ENCODE results near the gene POC1B.

The POC1B gene

DNA sequence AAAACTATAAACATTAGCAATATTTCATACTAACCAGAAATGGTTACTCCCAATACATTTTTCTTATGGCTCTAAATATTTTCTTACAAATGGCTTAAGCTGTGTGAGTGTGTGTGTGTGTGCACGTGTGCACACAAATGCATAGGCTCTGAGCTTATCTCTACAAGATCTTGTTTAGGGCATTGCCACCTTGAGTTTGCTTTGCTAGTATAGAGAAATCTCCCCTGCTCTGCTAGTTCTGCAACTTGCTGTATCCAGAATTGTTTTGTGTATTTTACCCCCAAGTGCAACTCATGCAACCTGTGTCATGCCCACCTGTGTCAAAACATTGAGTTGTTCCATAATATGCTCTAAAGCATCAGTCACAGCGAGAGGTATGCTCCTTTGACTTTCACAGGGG is 101.0 kb downstream of the POC1B start:
- no peaks in the 10 kb centered on the region for H3K9me3 ChIP-seq (ENCODE audit: control insufficient read depth, low read depth, low read length)
- H3K27ac ChIP-seq (ENCODE audit: low read length): no peak overlapping the region
- no peaks in the 10 kb centered on the region for H3K27me3 ChIP-seq (ENCODE audit: control insufficient read depth, insufficient read depth, low read length)
- no peaks in the 10 kb centered on the region for H3K4me1 ChIP-seq (ENCODE audit: control insufficient read depth, low read depth, low read length)
- no peaks in the 10 kb centered on the region for H3K36me3 ChIP-seq (ENCODE audit: control insufficient read depth, low read depth, low read length)
- no peak overlapping the region for H3K4me3 ChIP-seq (ENCODE audit: low read length)
- H3K9ac ChIP-seq (ENCODE audit: low read length): no peak overlapping the region

DNA sequence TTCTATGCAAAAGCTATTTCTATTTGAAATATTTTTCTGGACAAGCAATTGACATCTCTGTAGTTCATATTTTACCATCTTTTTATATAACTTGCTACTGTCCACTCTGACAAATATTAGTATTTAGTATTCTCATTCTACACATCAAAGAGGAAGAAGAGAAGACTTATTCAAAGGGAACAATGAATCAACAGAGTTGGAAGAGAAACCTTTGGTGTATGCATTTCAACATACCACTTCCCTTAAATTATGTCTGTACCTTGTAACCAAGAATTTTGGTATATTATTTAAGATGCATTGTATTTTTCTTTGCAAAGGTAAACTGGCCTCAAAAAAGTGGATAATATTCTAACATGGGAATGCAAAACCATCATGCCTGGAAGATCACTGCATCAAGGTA is 101.5 kb downstream of the POC1B start:
- no peaks in the 10 kb centered on the region for H3K27me3 ChIP-seq (ENCODE audit: control insufficient read depth, insufficient read depth, low read length)
- no peaks in the 10 kb centered on the region for H3K4me1 ChIP-seq (ENCODE audit: control insufficient read depth, low read depth, low read length)
- H3K27ac ChIP-seq (ENCODE audit: low read length): no peak overlapping the region
- H3K4me3 ChIP-seq (ENCODE audit: low read length): no peak overlapping the region
- H3K36me3 ChIP-seq (ENCODE audit: control insufficient read depth, low read depth, low read length): no peaks in the 10 kb centered on the region
- H3K9me3 ChIP-seq (ENCODE audit: control insufficient read depth, low read depth, low read length): no peaks in the 10 kb centered on the region
- H3K9ac ChIP-seq (ENCODE audit: low read length): no peak overlapping the region

DNA sequence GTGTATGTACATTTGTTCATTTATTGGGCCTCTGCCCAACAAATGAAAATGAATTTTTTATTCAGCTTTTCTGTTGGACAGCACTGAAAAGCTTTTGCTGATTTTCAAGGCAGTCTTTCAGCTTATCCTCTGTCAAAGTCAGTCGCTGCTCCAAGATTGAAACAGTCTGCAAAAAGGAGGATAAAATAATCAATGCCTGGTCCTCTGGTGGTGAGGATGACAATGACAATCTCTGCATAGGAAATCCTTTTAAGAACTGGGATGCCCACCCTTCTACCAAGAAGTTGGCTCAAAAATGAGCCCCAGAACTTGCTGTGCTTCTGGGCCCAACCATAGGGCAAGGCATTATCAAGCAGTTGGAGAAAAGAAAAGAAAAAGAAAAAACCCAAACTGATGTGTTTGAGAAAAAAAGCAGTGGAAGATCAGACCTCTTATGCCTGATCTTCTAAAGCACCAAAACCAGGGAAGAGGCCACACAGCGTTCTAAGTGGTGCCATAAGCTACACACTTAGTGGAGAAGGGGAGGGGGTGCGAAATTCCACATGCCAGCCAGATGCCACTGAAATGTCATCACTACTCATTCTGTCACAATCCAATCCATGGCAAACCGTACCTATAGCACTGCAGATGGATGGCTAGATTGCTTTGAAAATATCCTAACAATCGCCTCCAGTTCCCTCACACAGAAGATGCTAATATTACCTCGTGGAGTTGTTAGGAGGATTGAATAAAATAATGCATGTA is 104.6 kb downstream of the POC1B start:
- H3K27ac ChIP-seq (ENCODE audit: low read length): no peak overlapping the region
- H3K4me3 ChIP-seq (ENCODE audit: low read length): no peak overlapping the region
- no peaks in the 10 kb centered on the region for H3K9me3 ChIP-seq (ENCODE audit: control insufficient read depth, low read depth, low read length)
- H3K9ac ChIP-seq (ENCODE audit: low read length): no peak overlapping the region
- H3K36me3 ChIP-seq (ENCODE audit: control insufficient read depth, low read depth, low read length): no peaks in the 10 kb centered on the region
- H3K4me1 ChIP-seq (ENCODE audit: control insufficient read depth, low read depth, low read length): peaks cover 2% of the 10 kb centered on the region
- H3K27me3 ChIP-seq (ENCODE audit: control insufficient read depth, insufficient read depth, low read length): no peaks in the 10 kb centered on the region

DNA sequence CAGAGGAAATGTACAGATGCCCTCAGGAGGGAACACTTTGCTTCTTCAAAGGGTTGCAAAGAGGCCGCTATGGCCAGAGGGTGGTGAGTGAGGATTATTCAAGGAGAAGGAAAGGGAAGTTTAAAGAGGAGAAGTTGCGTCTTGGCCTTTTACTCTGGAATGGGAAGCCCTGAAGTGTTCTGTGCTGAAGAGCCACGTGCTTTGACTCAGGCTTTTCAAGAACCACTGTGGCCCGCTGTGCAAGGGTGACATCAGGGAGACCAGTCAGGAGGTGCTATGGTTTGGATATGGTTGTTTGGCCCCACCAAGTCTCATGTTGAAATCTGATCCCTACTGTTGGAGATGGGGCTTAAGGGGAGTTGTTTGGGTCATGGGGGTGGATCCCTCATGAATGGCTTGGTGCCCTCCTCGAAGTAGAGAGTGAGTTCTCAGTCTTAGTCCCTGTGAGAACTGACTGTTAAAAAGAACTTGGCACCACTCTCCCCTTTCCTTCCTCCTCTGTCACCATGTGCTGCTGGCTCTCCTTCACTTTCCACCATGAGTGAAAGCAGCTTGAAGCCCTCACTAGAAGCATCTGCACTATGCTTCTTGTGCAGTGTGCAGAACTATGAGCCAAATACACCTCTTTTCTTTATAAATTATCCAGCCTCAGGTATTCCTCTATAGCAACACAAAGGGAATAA is 107.5 kb downstream of the POC1B start:
- no peaks in the 10 kb centered on the region for H3K27me3 ChIP-seq (ENCODE audit: control insufficient read depth, insufficient read depth, low read length)
- H3K4me3 ChIP-seq (ENCODE audit: low read length): no peak overlapping the region
- no peaks in the 10 kb centered on the region for H3K36me3 ChIP-seq (ENCODE audit: control insufficient read depth, low read depth, low read length)
- H3K9ac ChIP-seq (ENCODE audit: low read length): no peak overlapping the region
- H3K27ac ChIP-seq (ENCODE audit: low read length): no peak overlapping the region
- peaks cover 12% of the 10 kb centered on the region for H3K4me1 ChIP-seq (ENCODE audit: control insufficient read depth, low read depth, low read length)
- no peaks in the 10 kb centered on the region for H3K9me3 ChIP-seq (ENCODE audit: control insufficient read depth, low read depth, low read length)

GRCh38 chr12:89417246-89417977 is 108.4 kb downstream of the POC1B start:
- no peak overlapping the region for H3K27ac ChIP-seq (ENCODE audit: low read length)
- no peak overlapping the region for H3K9ac ChIP-seq (ENCODE audit: low read length)

DNA sequence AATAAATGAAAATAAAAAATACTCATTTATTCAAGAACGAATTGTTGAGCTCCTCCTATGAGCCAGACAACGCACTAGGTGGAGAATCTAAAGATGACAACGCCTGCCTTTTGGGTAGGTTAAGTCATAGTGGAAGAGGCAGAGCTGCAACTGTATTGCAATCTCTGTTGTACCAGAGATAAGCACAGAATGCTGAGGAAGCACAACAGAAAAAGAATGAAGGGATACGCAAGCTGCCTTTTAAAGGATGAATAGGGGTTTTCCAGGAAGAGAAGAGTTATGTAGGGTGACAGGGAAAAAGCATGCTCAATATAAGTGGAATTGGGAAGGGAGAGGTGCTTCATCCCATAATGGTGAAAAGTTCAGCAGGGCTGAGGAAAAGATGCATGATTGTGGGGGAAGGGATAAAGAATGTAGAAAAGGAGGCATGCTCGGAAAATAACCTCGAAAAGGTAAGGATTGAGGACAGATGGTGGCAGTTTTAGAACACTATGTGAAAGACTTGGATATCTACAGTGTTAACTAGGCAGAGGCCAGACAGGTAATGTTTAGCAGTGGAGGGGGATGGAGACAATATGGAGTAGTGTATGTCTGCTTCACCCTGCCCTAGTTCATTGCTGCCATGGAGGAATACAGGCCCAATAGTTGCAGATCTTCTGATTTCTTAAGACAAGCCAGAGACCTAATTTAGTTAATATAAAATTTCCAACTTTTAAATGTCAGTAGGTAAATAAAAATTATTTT is 109.6 kb downstream of the POC1B start:
- H3K9ac ChIP-seq (ENCODE audit: low read length): no peak overlapping the region
- H3K27me3 ChIP-seq (ENCODE audit: control insufficient read depth, insufficient read depth, low read length): no peaks in the 10 kb centered on the region
- H3K4me1 ChIP-seq (ENCODE audit: control insufficient read depth, low read depth, low read length): peaks cover 22% of the 10 kb centered on the region
- no peak overlapping the region for H3K27ac ChIP-seq (ENCODE audit: low read length)
- no peaks in the 10 kb centered on the region for H3K9me3 ChIP-seq (ENCODE audit: control insufficient read depth, low read depth, low read length)
- H3K4me3 ChIP-seq (ENCODE audit: low read length): no peak overlapping the region
- no peaks in the 10 kb centered on the region for H3K36me3 ChIP-seq (ENCODE audit: control insufficient read depth, low read depth, low read length)

More at GRCh38 chr12:89417246-89417977, 108.4 kb downstream of the POC1B start:
- Histone ChIP-seq H3K4me1 (ENCODE audit: control insufficient read depth, low read depth, low read length) (peaks cover 12% of the 10 kb centered on the region), H3K9me3 (ENCODE audit: control insufficient read depth, low read depth, low read length) (no peaks in the 10 kb centered on the region), H3K27me3 (ENCODE audit: control insufficient read depth, insufficient read depth, low read length) (no peaks in the 10 kb centered on the region), H3K36me3 (ENCODE audit: control insufficient read depth, low read depth, low read length) (no peaks in the 10 kb centered on the region), H3K4me3 (ENCODE audit: low read length) (no peak overlapping the region)

- H3K9me3 ChIP-seq (ENCODE audit: control insufficient read depth, low read depth, low read length): no peaks in the 10 kb centered on the region
- H3K4me3 ChIP-seq (ENCODE audit: low read length): no peak overlapping the region
- peaks cover 22% of the 10 kb centered on the region for H3K4me1 ChIP-seq (ENCODE audit: control insufficient read depth, low read depth, low read length)
- H3K27me3 ChIP-seq (ENCODE audit: control insufficient read depth, insufficient read depth, low read length): no peaks in the 10 kb centered on the region
- H3K36me3 ChIP-seq (ENCODE audit: control insufficient read depth, low read depth, low read length): no peaks in the 10 kb centered on the region
- H3K27ac ChIP-seq (ENCODE audit: low read length): no peak overlapping the region
- H3K9ac ChIP-seq (ENCODE audit: low read length): no peak overlapping the region
Measured at GRCh38 chr12:89414851-89415250, 111.0 kb downstream of the POC1B start.

GRCh38 chr12:89414322-89414721 is 111.5 kb downstream of the POC1B start:
- no peak overlapping the region for H3K27ac ChIP-seq (ENCODE audit: low read length)
- H3K9me3 ChIP-seq (ENCODE audit: control insufficient read depth, low read depth, low read length): no peaks in the 10 kb centered on the region
- H3K9ac ChIP-seq (ENCODE audit: low read length): no peak overlapping the region
- no peak overlapping the region for H3K4me3 ChIP-seq (ENCODE audit: low read length)
- no peaks in the 10 kb centered on the region for H3K27me3 ChIP-seq (ENCODE audit: control insufficient read depth, insufficient read depth, low read length)
- no peaks in the 10 kb centered on the region for H3K36me3 ChIP-seq (ENCODE audit: control insufficient read depth, low read depth, low read length)
- peaks cover 22% of the 10 kb centered on the region for H3K4me1 ChIP-seq (ENCODE audit: control insufficient read depth, low read depth, low read length)

DNA sequence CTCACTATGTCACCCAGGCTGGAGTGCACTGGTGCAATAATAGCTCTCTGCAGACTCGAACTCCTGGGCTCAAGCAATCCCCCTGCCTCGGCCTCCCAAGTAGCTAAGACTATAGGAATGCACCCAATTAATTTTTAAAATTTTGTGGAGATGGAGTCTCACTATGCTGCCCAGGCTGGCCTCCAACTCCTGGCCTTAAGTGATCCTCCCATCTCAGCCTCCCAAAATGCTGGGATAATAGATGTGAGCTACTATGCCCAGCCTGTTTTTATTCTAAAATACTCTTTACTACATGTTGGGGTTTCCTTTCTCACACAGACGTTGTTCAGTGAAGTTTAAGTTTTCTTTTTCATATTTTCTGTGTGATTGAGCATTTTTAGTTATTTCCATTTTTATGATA is 112.6 kb downstream of the POC1B start:
- Histone ChIP-seq H3K36me3 (ENCODE audit: control insufficient read depth, low read depth, low read length) (no peaks in the 10 kb centered on the region), H3K27me3 (ENCODE audit: control insufficient read depth, insufficient read depth, low read length) (no peaks in the 10 kb centered on the region), H3K4me3 (ENCODE audit: low read length) (no peak overlapping the region), H3K9ac (ENCODE audit: low read length) (no peak overlapping the region), H3K9me3 (ENCODE audit: control insufficient read depth, low read depth, low read length) (no peaks in the 10 kb centered on the region), H3K4me1 (ENCODE audit: control insufficient read depth, low read depth, low read length) (peaks cover 22% of the 10 kb centered on the region), H3K27ac (ENCODE audit: low read length) (no peak overlapping the region)

- no peaks in the 10 kb centered on the region for H3K27me3 ChIP-seq (ENCODE audit: control insufficient read depth, insufficient read depth, low read length)
- H3K4me1 ChIP-seq (ENCODE audit: control insufficient read depth, low read depth, low read length): peaks cover 22% of the 10 kb centered on the region
- H3K4me3 ChIP-seq (ENCODE audit: low read length): no peak overlapping the region
- no peak overlapping the region for H3K27ac ChIP-seq (ENCODE audit: low read length)
- no peaks in the 10 kb centered on the region for H3K36me3 ChIP-seq (ENCODE audit: control insufficient read depth, low read depth, low read length)
- no peak overlapping the region for H3K9ac ChIP-seq (ENCODE audit: low read length)
- H3K9me3 ChIP-seq (ENCODE audit: control insufficient read depth, low read depth, low read length): no peaks in the 10 kb centered on the region
Measured at GRCh38 chr12:89412665-89413064, 113.2 kb downstream of the POC1B start.

- Histone ChIP-seq H3K9me3 (ENCODE audit: control insufficient read depth, low read depth, low read length) (no peaks in the 10 kb centered on the region), H3K4me3 (ENCODE audit: low read length) (no peak overlapping the region), H3K27ac (ENCODE audit: low read length) (no peak overlapping the region), H3K27me3 (ENCODE audit: control insufficient read depth, insufficient read depth, low read length) (no peaks in the 10 kb centered on the region), H3K4me1 (ENCODE audit: control insufficient read depth, low read depth, low read length) (peaks cover 22% of the 10 kb centered on the region), H3K36me3 (ENCODE audit: control insufficient read depth, low read depth, low read length) (no peaks in the 10 kb centered on the region), H3K9ac (ENCODE audit: low read length) (no peak overlapping the region)
Measured at GRCh38 chr12:89411846-89412245, 114.0 kb downstream of the POC1B start.

All from iPS-18a (cell line).